ENCODE results near the gene CDNF. TPM values are rescaled to one million over a fixed set of nuclear protein-coding genes. Genes with fewer than 3 reads are reported as not detected.

The CDNF gene
- total and polyA plus RNA-seq, 4 donors = 1.5 to 5.9 (median 2.9) TPM

- Histone ChIP-seq H3K4me3 (ENCODE audit: low read depth in 1 of 3, low read length in 3 of 3) (peak overlapping the region; percentile 95 to 98 (median 97)), H3K9me3 (ENCODE audit: control insufficient read depth in 4 of 4, low read length in 3 of 4) (no peaks in the 10 kb centered on the region), H3K27me3 (ENCODE audit: control insufficient read depth in 4 of 4, insufficient read depth in 4 of 4, low read length in 3 of 4) (no peaks in the 10 kb centered on the region), H3K27ac (ENCODE audit: low read depth in 1 of 2, low read length in 2 of 2) (peak overlapping the region; percentile 85 to 88), H3K4me1 (ENCODE audit: control insufficient read depth in 4 of 4, insufficient read depth in 4 of 4, low read length in 3 of 4) (peaks cover 0 to 19% (median 9%) of the 10 kb centered on the region in 4 donors), H3K36me3 (ENCODE audit: control insufficient read depth in 4 of 4, insufficient read depth in 3 of 4, low read depth in 1 of 4, low read length in 3 of 4) (peaks cover 3 to 24% (median 20%) of the 10 kb centered on the region in 4 donors), H3K9ac (ENCODE audit: low read depth in 1 of 2, low read length in 2 of 2) (peak overlapping the region; percentile 41 to 76)
- no peak for TF ChIP-seq ATF3 (IDR thresholded peaks at IDR 0.05)
- no peak for TF ChIP-seq EGR1 (IDR thresholded peaks at IDR 0.05; ENCODE audit: low read depth in 2 of 2)
- no peak for TF ChIP-seq GABPA (IDR thresholded peaks at IDR 0.05 in 1 of 2, conservative IDR thresholded peaks at IDR 0.05 in 1 of 2)
- no peak for TF ChIP-seq FOXA2 (IDR thresholded peaks at IDR 0.05)
- TF ChIP-seq RXRA (IDR thresholded peaks at IDR 0.05) = no peak
- TF ChIP-seq YY1 (IDR thresholded peaks at IDR 0.05) = no peak
- no peak for TF ChIP-seq SP1 (IDR thresholded peaks at IDR 0.05)
- TF ChIP-seq NR2F2 (IDR thresholded peaks at IDR 0.05) = no peak
- TF ChIP-seq ZBTB33 (IDR thresholded peaks at IDR 0.05) = no peak
- no peak for TF ChIP-seq MAX (IDR thresholded peaks at IDR 0.05)
- no peak for TF ChIP-seq TAF1 (conservative IDR thresholded peaks at IDR 0.05)
- TF ChIP-seq HNF4G (IDR thresholded peaks at IDR 0.05) = no peak
- TF ChIP-seq JUND (IDR thresholded peaks at IDR 0.05) = no peak
- no peak for TF ChIP-seq CTCF (IDR thresholded peaks at IDR 0.05; ENCODE audit: low read depth, low read length, missing input control)
- DNase-seq (ENCODE audit: low spot score) = peak; percentile 53
- under 1% methylated on average over 60 of the region's 60 CpGs for WGBS
Observed at GRCh38 chr10:14838582-14839304, 906 bp upstream of the CDNF start.

DNA sequence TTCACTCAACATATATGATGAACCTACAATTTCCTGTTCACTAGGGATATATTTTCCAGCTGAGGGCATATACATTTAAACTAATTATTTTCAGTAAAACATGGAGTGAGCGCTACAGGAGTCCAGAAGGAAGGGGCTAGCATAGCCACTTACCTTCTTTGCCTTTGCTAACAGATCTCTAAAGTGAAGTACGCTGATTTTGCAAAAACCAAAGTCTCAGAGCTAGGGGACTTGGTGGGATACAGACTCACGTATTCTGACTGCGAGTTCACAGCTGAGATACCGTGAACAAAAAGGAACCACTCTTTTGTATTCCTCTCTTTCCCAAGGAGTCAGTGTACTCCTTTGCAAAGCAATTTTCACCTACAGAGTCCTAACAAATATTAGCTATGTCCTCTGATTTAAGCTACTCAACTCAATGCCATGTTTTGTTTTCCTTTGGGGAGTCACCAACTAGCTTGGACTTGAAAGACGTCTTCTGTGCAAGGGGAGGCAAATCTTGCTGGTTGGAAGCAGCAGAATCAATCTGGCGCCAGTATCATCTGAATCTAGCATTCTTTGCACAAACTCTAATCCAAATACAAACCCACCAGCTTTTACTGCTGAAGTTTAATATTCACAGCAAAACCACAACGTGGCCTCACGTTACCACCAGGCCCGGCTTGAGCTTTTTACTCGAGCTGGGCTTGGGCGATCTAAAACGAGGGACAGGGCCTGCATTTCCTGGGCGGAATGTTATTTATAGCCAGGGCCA is 657 bp downstream of the CDNF start:
- Histone ChIP-seq H3K27ac (ENCODE audit: low read depth in 1 of 2, low read length in 2 of 2) (peak overlapping the region; percentile 71 to 95), H3K36me3 (ENCODE audit: control insufficient read depth in 4 of 4, insufficient read depth in 3 of 4, low read depth in 1 of 4, low read length in 3 of 4) (peaks cover 1 to 11% (median 5%) of the 10 kb centered on the region in 4 donors), H3K4me3 (ENCODE audit: low read depth in 1 of 3, low read length in 3 of 3) (peak overlapping the region; percentile 54 to 75 (median 67)), H3K27me3 (ENCODE audit: control insufficient read depth in 4 of 4, insufficient read depth in 4 of 4, low read length in 3 of 4) (no peaks in the 10 kb centered on the region), H3K9me3 (ENCODE audit: control insufficient read depth in 4 of 4, low read length in 3 of 4) (no peaks in the 10 kb centered on the region), H3K9ac (ENCODE audit: low read depth in 1 of 2, low read length in 2 of 2) (peak overlapping the region; percentile 82 to 90), H3K4me1 (ENCODE audit: control insufficient read depth in 4 of 4, insufficient read depth in 4 of 4, low read length in 3 of 4) (peaks cover 0 to 19% (median 9%) of the 10 kb centered on the region in 4 donors)
- WGBS = 21% methylated on average over 14 of the region's 14 CpGs
- DNase-seq (ENCODE audit: low spot score) = no peak
- TF ChIP-seq REST (IDR thresholded peaks at IDR 0.05) = no peak
- TF ChIP-seq HNF4G (IDR thresholded peaks at IDR 0.05) = no peak
- TF ChIP-seq YY1 (IDR thresholded peaks at IDR 0.05) = no peak
- TF ChIP-seq EGR1 (IDR thresholded peaks at IDR 0.05; ENCODE audit: low read depth in 2 of 2) = no peak
- TF ChIP-seq SP1 (IDR thresholded peaks at IDR 0.05) = no peak
- TF ChIP-seq RXRA (IDR thresholded peaks at IDR 0.05) = no peak
- TF ChIP-seq FOXA1 (IDR thresholded peaks at IDR 0.05) = no peak
- no peak for TF ChIP-seq CTCF (IDR thresholded peaks at IDR 0.05; ENCODE audit: low read depth, low read length, missing input control)
- TF ChIP-seq HNF4A (conservative IDR thresholded peaks at IDR 0.05) = no peak
- no peak for TF ChIP-seq MAX (IDR thresholded peaks at IDR 0.05)
- TF ChIP-seq NR2F2 (IDR thresholded peaks at IDR 0.05) = no peak
- no peak for TF ChIP-seq JUND (IDR thresholded peaks at IDR 0.05)
- TF ChIP-seq ATF3 (IDR thresholded peaks at IDR 0.05) = no peak
- TF ChIP-seq RAD21 (IDR thresholded peaks at IDR 0.05) = no peak
